GM12878 (cell line): ENCODE measurements around the gene PKN2. TPM values are rescaled to one million over a fixed set of nuclear protein-coding genes. Genes with fewer than 3 reads are reported as not detected.

Experiments used
- ATAC-seq: fragments of 200-7000 bp; cut with Tn5 transposase; 3 replicates; pipeline ENCODE4 v1.9.1; 2020; ENCODE audit warnings: mild to moderate bottlenecking, moderate library complexity
- BruUV-seq: library from RNA; stranded (reverse); fragments of 400-500 nt; replicated peaks from 2 replicates; lab custom pipeline; 2021; lab: Mats Ljungman, UMichigan
- CTCF ChIA-PET: fragments of 300-600 bp; sonication (Branson Sonifier 250); formaldehyde crosslinking; extraction: SDS; loops from one replicate; lab custom pipeline; 2021; ENCODE audit warnings: inconsistent platforms; lab: Yijun Ruan, JAX
- POLR2A ChIA-PET: fragments of 350-600 bp; formaldehyde crosslinking; extraction: SDS; loops from one replicate; lab custom pipeline; 2021; ENCODE audit warnings: inconsistent platforms; lab: Charles Lee
- RAD21 ChIA-PET: fragments of 300-600 bp; sonication (Branson Sonifier 250); formaldehyde crosslinking; loops from one replicate; lab custom pipeline; 2023; ENCODE audit warnings: antibody characterized with exemption; ENCODE audit not compliant: unreplicated experiment; lab: Charles Lee
- SMC1A ChIA-PET: fragments of 300-600 bp; sonication (Branson Sonifier 250); formaldehyde crosslinking; loops from one replicate; lab custom pipeline; 2023; ENCODE audit not compliant: unreplicated experiment, uncharacterized antibody; lab: Charles Lee
- DNase-seq: peaks from one replicate; pipeline ENCODE4 v3.0.0-alpha.2; 2011; ENCODE audit warnings: low read depth, low spot score
- FAIRE-seq: peaks from 3 replicates; lab custom pipeline; 2011; peaks lifted over from hg19 to GRCh38; lab: Jason Lieb, UNC
- H2AFZ ChIP-seq: 2 replicates; pipeline ENCODE4 v1.6.0; 2011; ENCODE audit warnings: low read depth, low read length, control low read depth; ENCODE audit not compliant: control insufficient read depth
- H3K27ac ChIP-seq: 2 replicates; pipeline ENCODE4 v1.5.1; 2011; ENCODE audit warnings: control low read depth; ENCODE audit not compliant: control insufficient read depth, insufficient read depth
- H3K27me3 ChIP-seq, 2 experiments: replicated peaks in 1 of 2; 2 replicates each; pipeline versions ENCODE4 v1.6.0 to v1.6.1; 2011; ENCODE audit warnings: low read length in 1 of 2; ENCODE audit not compliant: control insufficient read depth in 2 of 2, insufficient read depth in 2 of 2
- H3K36me3 ChIP-seq, 2 experiments: 2 replicates each; pipeline ENCODE4 v1.5.1; 2011; ENCODE audit warnings: low read length in 1 of 2; ENCODE audit not compliant: control insufficient read depth in 2 of 2, insufficient read depth in 2 of 2
- H3K4me1 ChIP-seq: 2 replicates; pipeline ENCODE4 v1.6.1; 2011; ENCODE audit warnings: mild to moderate bottlenecking, low read length, moderate library complexity, mixed read lengths; ENCODE audit not compliant: control insufficient read depth, insufficient read depth
- H3K4me2 ChIP-seq: 2 replicates; pipeline ENCODE4 v1.6.0; 2011; ENCODE audit warnings: control low read depth; ENCODE audit not compliant: control insufficient read depth, insufficient read depth
- H3K4me3 ChIP-seq: fragments of 200-600 bp; sonication (generic); 2 replicates; pipeline ENCODE4 v1.5.1; 2016
- H3K79me2 ChIP-seq: 2 replicates; pipeline ENCODE4 v1.6.0; 2011; ENCODE audit warnings: low read length; ENCODE audit not compliant: control insufficient read depth, insufficient read depth
- H3K9ac ChIP-seq: 2 replicates; pipeline ENCODE4 v1.8.0; 2011; ENCODE audit warnings: low read length, control low read depth, mixed read lengths; ENCODE audit not compliant: control insufficient read depth, insufficient read depth
- H3K9me3 ChIP-seq: replicated peaks from 3 replicates; pipeline ENCODE4 v1.5.1; 2011; ENCODE audit warnings: mild to moderate bottlenecking, low read length; ENCODE audit not compliant: control insufficient read depth, insufficient read depth
- H4K20me1 ChIP-seq: 2 replicates; pipeline ENCODE4 v1.6.0; 2011; ENCODE audit not compliant: control insufficient read depth, insufficient read depth
- CTCF ChIP-seq, 3 experiments: IDR thresholded peaks in 2 of 3; conservative IDR thresholded peaks in 1 of 3; 2 replicates each; pipeline ENCODE4 v1.5.1; 2011; ENCODE audit warnings: low read depth in 3 of 3, low read length in 3 of 3, mild to moderate bottlenecking in 3 of 3, control low read depth in 2 of 3, moderate library complexity in 2 of 3, inconsistent platforms in 1 of 3, mixed read lengths in 1 of 3; ENCODE audit not compliant: control insufficient read depth in 2 of 3, insufficient read depth in 1 of 3; ENCODE audit errors: extremely low read depth in 1 of 3
- EGR1 ChIP-seq, 2 experiments: IDR thresholded peaks; 1 replicate in 1 of 2; 2 replicates in 1 of 2; pipeline ENCODE4 v1.6.1; 2011 to 2012; ENCODE audit warnings: low read depth in 2 of 2, low read length in 2 of 2, borderline replicate concordance in 1 of 2, mild to moderate bottlenecking in 1 of 2, moderate library complexity in 1 of 2
- FOXK2 ChIP-seq: fragments of 450-650 bp; IDR thresholded peaks from 2 replicates; pipeline ENCODE4 v1.6.1; 2017; ENCODE audit warnings: mild to moderate bottlenecking, moderate library complexity
- MTA2 ChIP-seq: fragments of 450-650 bp; IDR thresholded peaks from 2 replicates; pipeline ENCODE4 v1.6.1; 2016; ENCODE audit warnings: low read depth, mild to moderate bottlenecking, moderate library complexity
- NFYA ChIP-seq: IDR thresholded peaks from 2 replicates; pipeline ENCODE4 v1.6.1; 2011; ENCODE audit warnings: low read depth, mild to moderate bottlenecking, low read length, improper control_type of control experiment, borderline replicate concordance
- RB1 ChIP-seq: fragments of 450-650 bp; formaldehyde crosslinking; IDR thresholded peaks from 2 replicates; pipeline ENCODE4 v1.6.1; 2017; ENCODE audit warnings: mild to moderate bottlenecking, borderline replicate concordance
- SMAD1 ChIP-seq: fragments of 450-650 bp; IDR thresholded peaks from 2 replicates; pipeline ENCODE4 v1.6.1; 2018; ENCODE audit warnings: mild to moderate bottlenecking, low read depth; ENCODE audit not compliant: partially characterized antibody
- TCF3 ChIP-seq: IDR thresholded peaks from 2 replicates; pipeline ENCODE4 v1.6.1; 2012; ENCODE audit warnings: low read depth, mild to moderate bottlenecking, low read length, borderline replicate concordance; ENCODE audit not compliant: insufficient read depth
- TCF7 ChIP-seq: IDR thresholded peaks from 2 replicates; pipeline ENCODE4 v1.6.1; 2014; ENCODE audit warnings: antibody characterized with exemption, borderline replicate concordance
- USF1 ChIP-seq: IDR thresholded peaks from 2 replicates; pipeline ENCODE4 v1.6.1; 2011; ENCODE audit warnings: borderline replicate concordance, low read depth, mild to moderate bottlenecking, moderate library complexity, mixed read lengths, low read length; ENCODE audit not compliant: insufficient read depth; ENCODE audit errors: extremely low read length
- YY1 ChIP-seq: IDR thresholded peaks from 2 replicates; pipeline ENCODE4 v1.6.1; 2011; ENCODE audit warnings: low read depth, mild to moderate bottlenecking, low read length
- WGBS: methylation state at CpG from one replicate; pipeline ENCODE4 v1.1.6; 2016; ENCODE audit warnings: low lambda C conversion rate; ENCODE audit not compliant: insufficient replicate concordance, insufficient coverage; ENCODE audit errors: missing lambda C conversion rate; 5-methylcytosine and 5-hydroxymethylcytosine counted together
- in situ Hi-C: fragments of 300-500 bp; cut with MboI; formaldehyde crosslinking; loops from 9 replicates; pipeline ENCODE4 v1.14.3; 2018; ENCODE audit warnings: mixed read lengths
- intact Hi-C: fragments of 100-400 bp; cut with micrococcal nuclease; formaldehyde crosslinking; loops from one replicate; pipeline ENCODE4 v1.14.2; 2022; ENCODE audit not compliant: unreplicated experiment
- polyA plus RNA-seq, 11 experiments: library from polyadenylated mRNA; depleted of rRNA in 4 of 11; unstranded in 6 of 11; stranded (reverse) in 5 of 11; fragments of >200 nt; fragmentation: Nextera tagmentation in 4 of 11; fragmentation: Illumina TruSeq in 1 of 11; extraction: Ambion mirVana in 4 of 11; extraction: Trizol in 1 of 11; gene quantifications; 1 replicate in 1 of 11; 2 replicates in 10 of 11; pipeline versions ENCODE4 v1.2.1 to v1.2.3, GENCODE V29; 2011 to 2016; ENCODE audit warnings: inconsistent platforms in 2 of 11, missing spikeins in 2 of 11, low read depth in 1 of 11
- total RNA-seq, 4 experiments: library from RNA; depleted of rRNA in 3 of 4; stranded (reverse); fragments of >200 nt in 3 of 4; fragmentation: Illumina TruSeq in 1 of 4; extraction: Trizol in 1 of 4; gene quantifications; 2 replicates each; pipeline versions ENCODE4 v1.2.1 to v1.2.3, GENCODE V29; 2013 to 2021
- TF ChIP-seq, protein P1 (sequence below): fragments of 450-650 bp; IDR thresholded peaks from 2 replicates; pipeline ENCODE4 v1.6.1; 2017; ENCODE audit warnings: borderline replicate concordance

Gene PKN2
- total and polyA plus RNA-seq, 10 of the 15 experiments (the other 5 are each of a cell fraction or from before 2014, with no cell fraction given), result 2.6 to 18.3 (median 12.9) TPM

- peaks cover 2 to 16% of the 10 kb centered on the region in 2 experiments; a peak in 3 of 4 replicates for H3K36me3 ChIP-seq
- ChIA-PET POLR2A (no interaction called here), CTCF (no interaction called here)
Observed at GRCh38 chr1:88802950-88803349, 118.9 kb downstream of the PKN2 start.

DNA sequence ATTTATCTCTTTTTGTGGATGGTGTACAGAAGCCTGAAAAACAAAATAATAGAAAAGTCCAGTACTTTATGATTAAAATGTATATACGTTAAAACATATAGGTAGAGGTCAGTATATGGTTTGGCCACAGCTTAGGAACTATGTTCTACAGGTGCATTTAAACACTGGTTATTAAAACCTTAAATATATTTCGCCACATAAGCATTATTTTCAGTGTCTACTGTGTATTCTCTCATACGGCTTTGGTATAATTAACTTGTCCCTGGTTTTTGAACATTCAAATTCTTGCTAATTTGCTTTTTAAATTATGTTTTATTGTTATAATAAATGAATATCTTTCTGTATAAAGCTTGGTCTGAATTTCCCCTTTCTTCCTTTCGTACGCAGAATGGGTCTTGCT is 119.4 kb downstream of the PKN2 start:
- intact Hi-C loops, result no loop called here
- TF ChIP-seq MTA2 (no peak), RB1 (no peak), SMAD1 (no peak), NFYA (no peak), TCF3 (no peak), USF1 (no peak), CTCF (IDR thresholded peaks at IDR 0.05 in 2 of 3, conservative IDR thresholded peaks at IDR 0.05 in 1 of 3; ENCODE audit: control insufficient read depth in 2 of 3, extremely low read depth in 1 of 3, insufficient read depth in 1 of 3, low read depth in 3 of 3, low read length in 3 of 3) (no peak), EGR1 (IDR thresholded peaks at IDR 0.05; ENCODE audit: borderline replicate concordance in 1 of 2, low read depth in 2 of 2, low read length in 2 of 2) (no peak)
- TF ChIP-seq, protein P1, sequence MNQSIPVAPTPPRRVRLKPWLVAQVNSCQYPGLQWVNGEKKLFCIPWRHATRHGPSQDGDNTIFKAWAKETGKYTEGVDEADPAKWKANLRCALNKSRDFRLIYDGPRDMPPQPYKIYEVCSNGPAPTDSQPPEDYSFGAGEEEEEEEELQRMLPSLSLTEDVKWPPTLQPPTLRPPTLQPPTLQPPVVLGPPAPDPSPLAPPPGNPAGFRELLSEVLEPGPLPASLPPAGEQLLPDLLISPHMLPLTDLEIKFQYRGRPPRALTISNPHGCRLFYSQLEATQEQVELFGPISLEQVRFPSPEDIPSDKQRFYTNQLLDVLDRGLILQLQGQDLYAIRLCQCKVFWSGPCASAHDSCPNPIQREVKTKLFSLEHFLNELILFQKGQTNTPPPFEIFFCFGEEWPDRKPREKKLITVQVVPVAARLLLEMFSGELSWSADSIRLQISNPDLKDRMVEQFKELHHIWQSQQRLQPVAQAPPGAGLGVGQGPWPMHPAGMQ, result no peak

More at GRCh38 chr1:88802950-88803349, 118.9 kb downstream of the PKN2 start:
- H3K9me3 ChIP-seq, result peaks cover 17% of the 10 kb centered on the region
- in situ Hi-C loops (no loop called here), intact Hi-C loops (no loop called here)
- no peak overlapping the region for H3K4me3 ChIP-seq
- H3K4me2 ChIP-seq, result no peak overlapping the region
- no peak overlapping the region for H3K9ac ChIP-seq
- FAIRE-seq (no peak), DNase-seq (no peak), ATAC-seq (no peak)
- 95% methylated on average over 2 of the region's 2 CpGs for WGBS
- ChIA-PET SMC1A (interaction anchor here (1.6 kb wide), 1 partner anchor 13 kb away, joined by 4 read pairs; no protein-coding TSS in a partner anchor), RAD21 (no interaction called here)
- H2AFZ ChIP-seq, result no peak overlapping the region
- no peaks in the 10 kb centered on the region for H4K20me1 ChIP-seq
- peak overlapping the region; percentile 58; the same call in 1 of the 2 replicates for H3K27ac ChIP-seq
- TF ChIP-seq FOXK2, result no peak
- TF ChIP-seq NFYA, result no peak
- TF ChIP-seq TCF7, result no peak
- no peak for TF ChIP-seq YY1
- no peaks in the 10 kb centered on the region for H3K27me3 ChIP-seq
- no peaks in the 10 kb centered on the region for H3K79me2 ChIP-seq
- no peaks in the 10 kb centered on the region for H3K4me1 ChIP-seq
- BruUV-seq, result no TSS peak

More for the DNA sequence above, 119.4 kb downstream of the PKN2 start:
- Histone ChIP-seq H3K79me2 (no peaks in the 10 kb centered on the region), H3K4me1 (no peaks in the 10 kb centered on the region), H3K27me3 (no peaks in the 10 kb centered on the region), H2AFZ (no peak overlapping the region), H3K4me3 (no peak overlapping the region), H3K9ac (no peak overlapping the region), H4K20me1 (no peaks in the 10 kb centered on the region), H3K27ac (no peak overlapping the region), H3K9me3 (peaks cover 17% of the 10 kb centered on the region), H3K36me3 (peaks cover 2 to 16% of the 10 kb centered on the region in 2 experiments; a peak in 3 of 4 replicates), H3K4me2 (no peak overlapping the region)
- in situ Hi-C loops, result no loop called here
- no TSS peak for BruUV-seq
- no peak for FAIRE-seq
- no peak for ATAC-seq
- 90% methylated on average over 5 of the region's 5 CpGs for WGBS
- DNase-seq, result no peak
- POLR2A ChIA-PET, result no interaction called here
- SMC1A ChIA-PET, result interaction anchor here (1.6 kb wide), 1 partner anchor 12 kb away, joined by 4 read pairs; no protein-coding TSS in a partner anchor
- CTCF ChIA-PET, result interaction anchor here (1.2 to 1.7 kb wide), 2 partner anchors 23 to 85 kb away, joined by 3 to 4 read pairs; no protein-coding TSS in a partner anchor
- RAD21 ChIA-PET, result no interaction called here
